ENCODE data around the gene SUPT3H. TPM values are rescaled to one million over a fixed set of nuclear protein-coding genes. Genes with fewer than 3 reads are reported as not detected.

SUPT3H gene
- total and polyA plus RNA-seq, 2 of the 8 experiments (the other 6 are each of a cell fraction or from before 2014, with no cell fraction given) = 18.8 to 23.0 TPM

DNA sequence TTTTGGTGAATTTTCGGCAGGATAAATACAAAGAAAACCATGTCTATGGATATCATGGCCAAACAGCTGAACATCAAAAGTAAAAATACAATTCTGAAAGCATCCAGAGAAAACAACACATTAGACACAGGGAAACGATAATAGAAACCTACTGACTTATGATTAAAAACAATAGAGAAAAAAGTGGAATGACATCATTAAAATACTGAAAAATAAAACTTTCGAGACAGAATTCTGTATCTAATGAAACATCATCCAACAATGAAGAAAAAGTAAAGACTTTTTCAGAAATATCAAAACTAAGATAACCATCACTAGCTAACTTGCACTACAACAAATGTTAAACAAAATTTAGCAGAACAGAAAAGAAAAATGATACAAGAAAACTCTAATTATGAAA lies 434.2 kb downstream of the SUPT3H start:
- H4K91ac ChIP-seq (replicated peaks; ENCODE audit: insufficient read length, low read length) = no peak overlapping the region
- no peak overlapping the region for H3K27ac ChIP-seq (ENCODE audit: low read depth, low read length)
- no peak overlapping the region for H2AFZ ChIP-seq (ENCODE audit: low read length)
- H3K23me2 ChIP-seq (ENCODE audit: low read depth, low read length) = no peaks in the 10 kb centered on the region
- H2AK5ac ChIP-seq (ENCODE audit: low read depth, low read length) = no peak overlapping the region
- no peak overlapping the region for H2BK5ac ChIP-seq (ENCODE audit: low read depth, low read length)
- H3K4ac ChIP-seq (replicated peaks; ENCODE audit: insufficient read length, low read depth, low read length) = no peak overlapping the region
- no peak overlapping the region for H4K8ac ChIP-seq (ENCODE audit: extremely low read depth, insufficient read depth, low read length)
- H3K36me3 ChIP-seq (ENCODE audit: control insufficient read depth in 2 of 4, insufficient read depth in 4 of 4, low read length in 3 of 4) = no peaks in the 10 kb centered on the region
- ChIA-PET CTCF (ENCODE audit: partially characterized antibody) (interaction anchor here (0.9 kb wide), 1 partner anchor 10 kb away, joined by 3 read pairs; no protein-coding TSS in a partner anchor), POLR2A (ENCODE audit: partially characterized antibody) (no interaction called here)
- no peaks in the 10 kb centered on the region for H3K79me1 ChIP-seq (ENCODE audit: low read depth, low read length)
- H3K56ac ChIP-seq (replicated peaks; ENCODE audit: insufficient read length, low read depth, low read length) = no peak overlapping the region
- H3K14ac ChIP-seq (ENCODE audit: insufficient read length) = no peak overlapping the region
- H3K79me2 ChIP-seq (ENCODE audit: control insufficient read depth in 1 of 2, insufficient read depth in 2 of 2, low read length in 2 of 2) = no peaks in the 10 kb centered on the region
- peaks cover 0 to 5% of the 10 kb centered on the region in 2 experiments; a peak in 1 of 4 replicates for H3K9me3 ChIP-seq (ENCODE audit: insufficient read depth in 2 of 2, low read depth in 1 of 2, low read length in 1 of 2)
- no peak overlapping the region for H3K23ac ChIP-seq (ENCODE audit: insufficient read length)
- no peak overlapping the region for H3K4me2 ChIP-seq (ENCODE audit: insufficient read depth in 1 of 2, low read depth in 2 of 2, low read length in 2 of 2)
- WGBS, 2 experiments (ENCODE audit: extremely low coverage in 1 of 2, insufficient coverage in 1 of 2, insufficient read length in 1 of 2, insufficient replicate concordance in 2 of 2, low coverage in 1 of 2, low lambda C conversion rate in 2 of 2, missing lambda C conversion rate in 1 of 2) = 76% methylated on average over 3 of the region's 3 CpGs; no CpG with 5 or more reads in 1 of the 2 experiments
- no peak overlapping the region for H2BK20ac ChIP-seq (ENCODE audit: low read length)
- DNase-seq (ENCODE audit: low read depth in 1 of 2, low spot score in 2 of 2) (no peak), FAIRE-seq (no peak)
- H4K5ac ChIP-seq (ENCODE audit: insufficient read length, low read depth, low read length) = no peak overlapping the region
- no peaks in the 10 kb centered on the region for H4K20me1 ChIP-seq (replicated peaks in 1 of 2; ENCODE audit: control insufficient read depth in 1 of 2, insufficient read depth in 2 of 2, low read length in 2 of 2)
- H2BK12ac ChIP-seq (ENCODE audit: low read depth, low read length) = no peak overlapping the region
- peaks cover 0 to 2% (median 0%) of the 10 kb centered on the region in 4 experiments; a peak in 2 of 7 replicates for H3K4me1 ChIP-seq (replicated peaks in 1 of 4; ENCODE audit: control insufficient read depth in 3 of 4, insufficient read depth in 4 of 4, low read length in 3 of 4)
- no peak overlapping the region for H3K18ac ChIP-seq (ENCODE audit: extremely low read depth, low read length)
- no peak overlapping the region for H3K4me3 ChIP-seq (ENCODE audit: extremely low read depth in 1 of 4, insufficient read depth in 2 of 4, low read depth in 3 of 4, low read length in 4 of 4)
- H2BK120ac ChIP-seq (replicated peaks; ENCODE audit: low read depth, low read length) = no peak overlapping the region
- no peak overlapping the region for H3K9ac ChIP-seq (replicated peaks in 1 of 4; ENCODE audit: extremely low read depth in 1 of 4, low read depth in 3 of 4, low read length in 3 of 4)
- H3K27me3 ChIP-seq (replicated peaks in 1 of 4; ENCODE audit: control insufficient read depth in 3 of 4, extremely low read depth in 1 of 4, insufficient read depth in 3 of 4, low read length in 3 of 4) = no peaks in the 10 kb centered on the region
- H2BK15ac ChIP-seq (ENCODE audit: low read length) = no peak overlapping the region
- TF ChIP-seq KDM4A (IDR thresholded peaks at IDR 0.05; ENCODE audit: low read depth, low read length, severe bottlenecking) = no peak
- no peak for TF ChIP-seq POLR2AphosphoS5 (IDR thresholded peaks at IDR 0.05; ENCODE audit: low read depth, low read length)
- TF ChIP-seq SUZ12 (IDR thresholded peaks at IDR 0.05; ENCODE audit: low read length) = no peak
- no peak for TF ChIP-seq POU5F1 (IDR thresholded peaks at IDR 0.05; ENCODE audit: low read depth, low read length)
- TF ChIP-seq RBBP5 (IDR thresholded peaks at IDR 0.05; ENCODE audit: borderline replicate concordance, low read depth, low read length) = no peak
- no peak for TF ChIP-seq NANOG (IDR thresholded peaks at IDR 0.05; ENCODE audit: insufficient read depth, low read depth, low read length, poor library complexity, severe bottlenecking)
- TF ChIP-seq CHD2 (IDR thresholded peaks at IDR 0.05; ENCODE audit: low read length) = no peak
- no peak for TF ChIP-seq BRCA1 (IDR thresholded peaks at IDR 0.05; ENCODE audit: low read depth, low read length)
- TF ChIP-seq ASH2L (IDR thresholded peaks at IDR 0.05; ENCODE audit: low read length) = no peak
- no peak for TF ChIP-seq GTF2F1 (IDR thresholded peaks at IDR 0.05; ENCODE audit: borderline replicate concordance, low read depth, low read length)
- no peak for TF ChIP-seq GABPA (IDR thresholded peaks at IDR 0.05; ENCODE audit: borderline replicate concordance, insufficient read depth, low read length)
- TF ChIP-seq RXRA (IDR thresholded peaks at IDR 0.05; ENCODE audit: insufficient read depth, low read depth, low read length) = no peak
- no peak for TF ChIP-seq PHF8 (conservative IDR thresholded peaks at IDR 0.05; ENCODE audit: low read depth, low read length)
- no peak for TF ChIP-seq CBX5 (IDR thresholded peaks at IDR 0.05; ENCODE audit: low read depth, low read length)
- no peak for TF ChIP-seq JUN (IDR thresholded peaks at IDR 0.05; ENCODE audit: low read depth, low read length)
